NCI-H1105 treated with DMSO at 0.1 percent for 48 hours (cell line): ENCODE results near the gene ZNF746.
"Not testable (repeated sequence)": the region's sequence is repeated elsewhere in the genome, so short reads cannot be mapped to it uniquely, and the experiment has no call there.

Experiments
- DNase-seq: peaks from one replicate; lab custom pipeline; 2025; lab: John Stamatoyannopoulos, UW

Gene ZNF746

GRCh38 chr7:149459540-149460452, 37.8 kb downstream of the ZNF746 start:
- no peak for DNase-seq

DNA sequence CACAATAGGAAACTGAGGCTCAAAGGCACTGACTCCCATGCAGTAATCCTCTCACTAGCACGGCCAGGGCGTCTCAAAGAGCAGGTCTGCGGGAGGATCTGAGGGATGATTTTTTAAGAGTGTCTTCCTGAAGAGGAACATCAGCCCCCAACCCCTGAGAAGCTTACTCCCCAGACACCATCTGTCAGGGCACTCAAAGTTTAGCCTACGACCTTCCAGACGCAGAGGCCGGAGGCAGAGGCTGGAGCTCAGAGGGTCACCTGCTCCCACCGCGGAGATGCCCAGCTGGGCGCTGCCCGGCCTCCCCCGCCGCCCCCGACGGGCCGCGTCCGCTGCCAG, 38.4 kb downstream of the ZNF746 start:
- DNase-seq = no peak

- no peak for DNase-seq
Measured at GRCh38 chr7:149458235-149458634, 39.4 kb downstream of the ZNF746 start.

DNA sequence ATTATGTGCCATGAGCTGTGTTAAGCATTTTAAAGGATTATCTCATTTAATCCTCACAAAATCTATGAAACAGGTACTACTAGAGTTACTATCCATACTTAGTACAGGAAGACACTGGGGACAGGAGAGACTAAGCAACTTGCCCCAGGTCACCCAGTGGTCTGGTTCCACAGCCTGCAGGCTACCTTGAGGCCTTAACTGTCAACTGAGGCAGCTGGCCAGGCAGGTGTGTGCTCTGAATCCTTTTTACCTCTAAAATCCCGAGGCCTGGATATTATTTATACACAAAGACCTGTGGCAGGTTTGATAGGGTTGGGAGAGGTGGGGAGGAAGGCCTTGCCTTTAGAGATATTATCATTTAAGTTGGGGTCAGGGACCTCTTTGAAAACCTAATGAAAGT, 39.8 kb downstream of the ZNF746 start:
- DNase-seq = no peak

- DNase-seq = no peak
Measured at GRCh38 chr7:149456506-149457421, 40.8 kb downstream of the ZNF746 start.

DNA sequence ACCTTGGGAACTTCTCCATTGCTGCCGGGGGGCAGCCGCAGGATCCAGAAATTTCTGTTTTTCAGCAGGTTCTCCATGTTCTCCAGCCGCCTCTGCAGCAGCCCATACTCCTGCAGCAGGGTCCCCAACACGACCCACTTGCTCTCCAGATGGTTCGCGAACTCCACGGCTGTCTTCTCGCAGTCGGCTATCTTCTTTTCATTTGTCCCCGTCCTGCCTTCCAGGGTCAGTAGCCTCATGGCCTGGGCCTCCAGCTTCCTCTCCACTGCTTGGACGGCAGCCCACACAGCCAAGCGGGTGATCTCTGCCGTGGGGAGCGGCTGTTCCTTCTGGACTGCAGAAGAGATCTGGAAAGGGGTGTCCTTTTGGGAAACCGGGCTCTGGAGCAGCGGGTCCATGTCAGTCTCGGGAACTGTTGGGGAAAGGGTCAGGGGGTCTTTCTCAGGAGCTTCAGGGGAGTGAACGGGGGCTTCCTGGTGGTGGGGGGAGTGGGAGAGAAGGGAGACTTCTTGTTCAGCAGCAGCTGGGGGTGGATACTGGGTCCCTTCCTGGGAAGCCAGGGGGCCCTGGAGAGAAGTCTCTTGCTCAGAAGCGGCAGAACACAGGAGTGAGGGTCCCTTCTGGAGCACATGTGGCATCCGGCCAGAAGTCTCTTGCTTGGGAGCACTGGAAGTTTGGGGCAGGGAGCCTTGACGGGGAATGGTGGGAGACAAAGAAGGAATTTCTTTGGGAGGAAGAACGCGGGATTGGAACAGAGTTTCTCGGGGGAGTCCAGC, 42.2 kb downstream of the ZNF746 start:
- DNase-seq = no peak

DNA sequence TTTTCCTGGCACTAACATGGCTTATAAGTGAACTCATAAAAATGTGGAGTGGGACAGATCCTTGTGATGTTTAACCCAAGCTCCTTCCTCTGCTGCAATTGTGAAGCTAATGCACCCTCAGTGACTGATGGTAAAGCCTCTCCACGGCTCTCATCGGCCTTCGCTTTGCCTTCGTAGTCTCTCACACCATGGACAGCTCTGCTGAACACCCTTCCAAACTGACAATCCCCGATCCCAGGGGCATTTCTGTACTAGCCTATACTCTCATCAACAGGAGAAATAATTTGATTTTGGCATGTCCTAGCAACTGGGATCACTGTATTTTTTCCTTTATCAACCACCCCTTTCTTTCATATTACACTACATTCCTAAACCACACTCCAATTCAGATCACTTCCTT, 42.9 kb downstream of the ZNF746 start:
- no peak for DNase-seq

- no peak for DNase-seq
Measured at GRCh38 chr7:149454006-149454405, 43.6 kb downstream of the ZNF746 start.

- no peak for DNase-seq
Measured at GRCh38 chr7:149450821-149451220, 46.8 kb downstream of the ZNF746 start.

DNA sequence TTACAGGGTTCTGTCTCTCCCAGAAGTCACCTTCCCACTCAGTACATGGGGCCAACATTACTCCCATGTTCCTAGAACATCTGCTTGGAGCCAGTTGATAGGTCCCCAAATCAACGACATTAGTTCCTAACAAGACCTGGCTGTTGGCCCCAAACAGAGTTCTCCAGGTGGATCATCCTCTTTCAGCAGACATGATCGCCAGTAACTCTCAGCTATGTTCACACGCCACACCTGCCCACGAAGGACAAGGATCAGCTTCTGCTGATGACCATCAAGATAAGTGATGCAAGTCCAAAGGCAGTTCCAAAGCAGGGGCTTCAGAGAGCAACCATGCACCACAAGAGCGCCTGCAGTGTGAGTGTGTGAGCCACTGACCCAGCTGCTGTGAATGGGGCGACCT, 47.7 kb downstream of the ZNF746 start:
- DNase-seq = no peak

GRCh38 chr7:149448961-149449360, 48.6 kb downstream of the ZNF746 start:
- DNase-seq = no peak

DNA sequence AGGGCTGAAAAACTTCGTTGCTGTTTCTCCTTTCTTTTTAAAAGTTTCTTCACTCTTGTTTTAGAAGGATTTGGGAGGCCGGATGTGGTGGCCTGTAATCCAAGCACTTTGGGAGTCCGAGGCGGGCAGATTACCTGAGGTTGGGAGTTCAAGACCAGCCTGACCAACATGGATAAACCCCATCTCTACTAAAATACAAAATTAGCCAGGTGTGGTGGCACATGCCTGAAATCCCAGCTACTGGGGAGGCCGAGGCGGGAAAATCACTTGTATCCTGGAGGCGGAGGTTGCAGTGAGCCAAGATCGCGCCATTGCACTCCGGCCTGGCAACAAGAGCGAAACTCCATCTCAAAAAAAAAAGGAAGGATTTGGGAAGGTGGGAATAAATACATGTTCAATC, 51.6 kb downstream of the ZNF746 start:
- not testable (repeated sequence) for DNase-seq

- DNase-seq = no peak
Measured at GRCh38 chr7:149444287-149444686, 53.3 kb downstream of the ZNF746 start.

DNA sequence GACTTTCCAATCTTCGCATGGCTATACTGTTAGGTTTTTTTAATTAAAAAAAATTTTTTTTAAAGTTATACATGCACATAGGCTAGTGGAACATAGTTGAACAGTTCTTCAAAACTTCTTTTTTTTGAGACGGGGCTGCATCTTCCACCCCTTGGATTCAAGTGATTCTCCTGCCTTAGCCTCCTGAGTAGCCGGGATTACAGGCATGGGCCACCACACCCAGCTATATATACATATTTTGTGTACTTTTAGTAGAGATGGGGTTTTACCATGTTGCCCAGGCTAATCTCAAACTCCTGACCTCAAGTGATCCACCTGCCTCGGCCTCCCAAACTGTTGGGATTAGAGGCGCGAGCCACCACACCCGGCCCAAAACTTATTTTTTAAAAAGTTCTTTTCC, 54.1 kb downstream of the ZNF746 start:
- no peak for DNase-seq

- DNase-seq = no peak
Measured at GRCh38 chr7:149442924-149443323, 54.7 kb downstream of the ZNF746 start.

GRCh38 chr7:149440222-149440621, 57.4 kb downstream of the ZNF746 start:
- DNase-seq = no peak

GRCh38 chr7:149436358-149436757, 61.3 kb downstream of the ZNF746 start:
- no peak for DNase-seq

GRCh38 chr7:149433124-149433523, 64.5 kb downstream of the ZNF746 start:
- no peak for DNase-seq

GRCh38 chr7:149432121-149432691, 65.4 kb downstream of the ZNF746 start:
- no peak for DNase-seq

DNA sequence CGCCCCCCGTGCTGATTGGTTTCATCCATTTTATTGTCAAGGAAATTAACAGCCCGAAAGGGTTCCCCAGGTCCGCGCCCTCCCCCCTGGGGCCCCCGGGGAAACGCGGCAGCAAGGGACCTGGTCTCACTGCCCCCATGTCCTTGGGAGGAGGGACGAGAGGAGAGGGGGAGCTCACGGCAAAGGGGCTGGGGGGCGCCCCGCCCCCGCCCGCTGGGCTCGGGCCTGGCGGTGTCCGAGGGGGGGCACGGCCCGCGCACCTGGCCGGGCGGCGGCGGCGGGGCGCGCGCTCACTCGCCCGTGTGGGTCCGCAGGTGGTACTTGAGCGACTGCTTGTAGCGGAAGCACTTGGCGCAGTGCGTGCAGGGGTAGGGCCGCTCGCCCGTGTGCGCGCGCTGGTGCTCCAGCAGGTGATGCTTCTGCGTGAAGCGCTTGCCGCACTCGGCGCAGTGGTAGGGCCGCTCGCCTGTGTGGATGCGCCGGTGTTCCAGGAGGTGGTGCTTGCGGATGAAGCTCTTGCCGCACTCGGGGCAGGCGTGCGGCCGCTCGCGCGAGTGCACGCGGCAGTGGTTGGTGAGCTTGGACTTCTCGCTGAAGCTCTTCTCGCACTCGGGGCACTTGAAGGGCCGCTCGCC, 66.0 kb downstream of the ZNF746 start:
- no peak for DNase-seq

- DNase-seq = no peak
Measured at GRCh38 chr7:149430192-149430591, 67.4 kb downstream of the ZNF746 start.
